B cell (primary cell): ENCODE measurements around the gene RAB33B. TPM values are rescaled to one million over a fixed set of nuclear protein-coding genes. Genes with fewer than 3 reads are reported as not detected.

Experiments used
- ATAC-seq: fragments of 200-7000 bp; cut with Tn5 transposase; one replicate; pipeline ENCODE4 v1.10.0; 2021; ENCODE audit warnings: low read depth, mild to moderate bottlenecking, moderate number of reproducible peaks, moderate library complexity
- CTCF ChIA-PET: fragments of 350-600 bp; sonication (Branson Sonifier 250); formaldehyde crosslinking; loops from one replicate; lab custom pipeline; 2021; ENCODE audit warnings: antibody characterized with exemption, inconsistent platforms; lab: Charles Lee
- POLR2A ChIA-PET: fragments of 350-600 bp; sonication (Branson Sonifier 250); formaldehyde crosslinking; loops from one replicate; lab custom pipeline; 2021; ENCODE audit warnings: antibody characterized with exemption; lab: Charles Lee
- DNase-seq: peaks from one replicate; pipeline ENCODE4 v3.0.0; 2013
- H2AFZ ChIP-seq: 2 replicates; pipeline ENCODE4 v1.6.1; 2012; ENCODE audit warnings: mild to moderate bottlenecking, low read depth, low read length; ENCODE audit not compliant: insufficient read depth, poor library complexity, severe bottlenecking
- H3K27ac ChIP-seq, 2 donors: 1 replicate in 1 of 2; 2 replicates in 1 of 2; pipeline ENCODE4 v1.5.1; 2012 to 2013; ENCODE audit warnings: low read length in 2 of 2, mild to moderate bottlenecking in 2 of 2, moderate library complexity in 1 of 2
- H3K27me3 ChIP-seq, 4 experiments: fragments of 200-600 bp in 1 of 4; sonication (generic) in 1 of 4; replicated peaks in 1 of 4; 1 replicate in 2 of 4; 2 replicates in 2 of 4; pipeline versions ENCODE4 v1.6.1 to v1.7.0; 2013 to 2016; ENCODE audit warnings: low read length in 3 of 4, mild to moderate bottlenecking in 2 of 4, mixed read lengths in 1 of 4, moderate library complexity in 1 of 4; ENCODE audit not compliant: insufficient read depth in 4 of 4, control insufficient read depth in 3 of 4; ENCODE audit errors: control extremely low read depth in 1 of 4
- H3K36me3 ChIP-seq, 2 experiments: replicated peaks in 1 of 2; 1 replicate in 1 of 2; 2 replicates in 1 of 2; pipeline versions ENCODE4 v1.6.1 to v1.7.1; 2013; ENCODE audit warnings: low read length in 1 of 2; ENCODE audit not compliant: insufficient read depth in 2 of 2, control insufficient read depth in 1 of 2; ENCODE audit errors: control extremely low read depth in 1 of 2, extremely low read depth in 1 of 2
- H3K4me1 ChIP-seq, 2 donors: fragments of 200-600 bp in 1 of 2; sonication (generic) in 1 of 2; 1 replicate in 1 of 2; 2 replicates in 1 of 2; pipeline versions ENCODE4 v1.5.1 to v1.6.1; 2013 to 2017; ENCODE audit warnings: low read length in 2 of 2; ENCODE audit not compliant: control insufficient read depth in 2 of 2, insufficient read depth in 2 of 2
- H3K4me2 ChIP-seq: replicated peaks from 2 replicates; pipeline ENCODE3; 2012; ENCODE audit warnings: mild to moderate bottlenecking, low read depth, low read length; ENCODE audit not compliant: poor library complexity, severe bottlenecking
- H3K4me3 ChIP-seq, 5 experiments: fragments of 200-600 bp in 1 of 5; sonication (generic) in 1 of 5; 1 replicate in 3 of 5; 2 replicates in 2 of 5; pipeline versions ENCODE4 v1.5.1 to v1.7.0; 2011 to 2016; ENCODE audit warnings: low read length in 4 of 5, mild to moderate bottlenecking in 4 of 5, low read depth in 2 of 5, control low read depth in 1 of 5, moderate library complexity in 1 of 5; ENCODE audit not compliant: insufficient read depth in 1 of 5; ENCODE audit errors: control extremely low read depth in 1 of 5, extremely low read depth in 1 of 5
- H3K79me2 ChIP-seq: fragments of 200-600 bp; sonication (generic); one replicate; pipeline ENCODE4 v1.6.0; 2016; ENCODE audit warnings: low read length; ENCODE audit not compliant: control insufficient read depth, insufficient read depth
- H3K9ac ChIP-seq: fragments of 200-600 bp; sonication (generic); 2 replicates; pipeline ENCODE4 v1.6.1; 2017; ENCODE audit warnings: mild to moderate bottlenecking, low read length, moderate library complexity
- H3K9me3 ChIP-seq, 3 donors: one replicate each; pipeline versions ENCODE4 v1.6.1 to v1.7.1; 2013; ENCODE audit warnings: low read length in 2 of 3; ENCODE audit not compliant: control insufficient read depth in 2 of 3, insufficient read depth in 1 of 3; ENCODE audit errors: control extremely low read depth in 1 of 3
- H4K20me1 ChIP-seq: 2 replicates; pipeline ENCODE4 v1.6.0; 2012; ENCODE audit warnings: mild to moderate bottlenecking, low read length; ENCODE audit not compliant: insufficient read depth, control insufficient read depth, poor library complexity, severe bottlenecking
- H3K27ac Mint-ChIP-seq: one replicate; pipeline ENCODE4 v1.8.0; 2021; ENCODE audit warnings: mixed read lengths
- H3K27me3 Mint-ChIP-seq: one replicate; pipeline ENCODE4 v1.8.0; 2021; ENCODE audit warnings: mixed read lengths
- H3K4me1 Mint-ChIP-seq: one replicate; pipeline ENCODE4 v1.8.0; 2021; ENCODE audit warnings: mixed read lengths
- H3K4me3 Mint-ChIP-seq: one replicate; pipeline ENCODE4 v1.8.0; 2021; ENCODE audit warnings: mixed read lengths
- H3K9me3 Mint-ChIP-seq: one replicate; pipeline ENCODE4 v1.8.0; 2022; ENCODE audit warnings: mixed read lengths; ENCODE audit not compliant: insufficient read depth
- CTCF ChIP-seq: fragments of 200-600 bp; IDR thresholded peaks from one replicate; pipeline ENCODE4 v1.8.0; 2022; ENCODE audit warnings: antibody characterized with exemption, mild to moderate bottlenecking
- EZH2 ChIP-seq: IDR thresholded peaks from 2 replicates; pipeline ENCODE4 v1.6.1; 2012; ENCODE audit warnings: borderline replicate concordance, low read depth, mild to moderate bottlenecking, moderate library complexity, low read length; ENCODE audit not compliant: insufficient read depth, poor library complexity, severe bottlenecking
- WGBS: methylation state at CpG from one replicate; pipeline ENCODE4 v1.1.5; 2013; ENCODE audit warnings: missing lambda C conversion rate; ENCODE audit not compliant: insufficient coverage; 5-methylcytosine and 5-hydroxymethylcytosine counted together
- intact Hi-C: fragments of 100-400 bp; cut with micrococcal nuclease; formaldehyde crosslinking; loops from one replicate; pipeline ENCODE4 v1.10.0; 2022
- polyA plus RNA-seq: library from polyadenylated mRNA; depleted of rRNA; stranded (reverse); fragments of >200 nt; gene quantifications from 2 replicates; pipeline ENCODE4 v1.2.3, GENCODE V29; 2012
- total RNA-seq, 2 donors: library from RNA; stranded (reverse); fragments of 120-200 nt in 1 of 2; gene quantifications; 1 replicate in 1 of 2; 2 replicates in 1 of 2; pipeline versions ENCODE4 v1.2.3 to v1.2.4, GENCODE V29; 2013 to 2022

RAB33B gene
- total and polyA plus RNA-seq, 2 donors (not counting 1 experiment from before 2014, with no cell fraction given): 13.1 to 18.2 TPM

- ChIA-PET POLR2A (no interaction called here), CTCF (interaction anchor here (0.6 kb wide), 1 partner anchor 33 kb away, joined by 4 read pairs; no protein-coding TSS in a partner anchor)
- Histone ChIP-seq H3K79me2 (no peaks in the 10 kb centered on the region), H3K4me2 (no peak overlapping the region), H3K4me3 (no peak overlapping the region), H3K27me3 (no peaks in the 10 kb centered on the region), H3K36me3 (no peaks in the 10 kb centered on the region), H4K20me1 (no peaks in the 10 kb centered on the region), H2AFZ (no peak overlapping the region), H3K27ac (no peak overlapping the region), H3K9ac (no peak overlapping the region), H3K9me3 (peaks cover 0 to 4% (median 0%) of the 10 kb centered on the region in 3 donors), H3K4me1 (no peaks in the 10 kb centered on the region)
- Mint-ChIP-seq H3K27me3 (no peaks in the 10 kb centered on the region), H3K9me3 (no peaks in the 10 kb centered on the region), H3K27ac (no peak overlapping the region), H3K4me3 (no peak overlapping the region), H3K4me1 (no peaks in the 10 kb centered on the region)
- WGBS: 93% methylated on average over 4 of the region's 4 CpGs
- ATAC-seq: no peak
- no peak for DNase-seq
- intact Hi-C loops: no loop called here
- TF ChIP-seq CTCF (no peak), EZH2 (no peak)
Measured at GRCh38 chr4:139493176-139493575, 39.3 kb downstream of the RAB33B start.

GRCh38 chr4:139499186-139499585 lies 45.3 kb downstream of the RAB33B start:
- TF ChIP-seq CTCF (no peak), EZH2 (no peak)
- no peaks in the 10 kb centered on the region for H3K27me3 Mint-ChIP-seq
- no peak overlapping the region for H3K4me2 ChIP-seq
- no peaks in the 10 kb centered on the region for H3K36me3 ChIP-seq
- ChIA-PET CTCF (no interaction called here), POLR2A (no interaction called here)
- WGBS: 17% methylated on average over 1 of the region's 4 CpGs
- no peak overlapping the region for H3K27ac ChIP-seq
- H2AFZ ChIP-seq: no peak overlapping the region
- no peaks in the 10 kb centered on the region for H3K4me1 ChIP-seq
- H3K9me3 ChIP-seq: peaks cover 0 to 4% (median 0%) of the 10 kb centered on the region in 3 donors
- H3K4me1 Mint-ChIP-seq: no peaks in the 10 kb centered on the region
- no peaks in the 10 kb centered on the region for H3K79me2 ChIP-seq
- H3K9ac ChIP-seq: no peak overlapping the region
- H3K27ac Mint-ChIP-seq: no peak overlapping the region
- no peak for DNase-seq
- H3K27me3 ChIP-seq: no peaks in the 10 kb centered on the region
- H3K9me3 Mint-ChIP-seq: no peaks in the 10 kb centered on the region
- H3K4me3 Mint-ChIP-seq: no peak overlapping the region
- ATAC-seq: no peak
- no peaks in the 10 kb centered on the region for H4K20me1 ChIP-seq
- intact Hi-C loops: no loop called here
- H3K4me3 ChIP-seq: no peak overlapping the region
